ENCODE measurements around the gene FAAH. TPM values are rescaled to one million over a fixed set of nuclear protein-coding genes. Genes with fewer than 3 reads are reported as not detected.

The FAAH gene
- total and polyA plus RNA-seq, 12 donors, result 12.0 to 162 (median 38.8) TPM

- Histone ChIP-seq H3K27ac (no peak overlapping the region), H3K4me1 (replicated peaks in 1 of 2) (no peaks in the 10 kb centered on the region), H3K9me3 (replicated peaks in 1 of 3) (no peaks in the 10 kb centered on the region), H3K4me3 (no peak overlapping the region), H3K27me3 (peaks cover 2% of the 10 kb centered on the region), H3K36me3 (replicated peaks in 1 of 2) (no peaks in the 10 kb centered on the region)
- DNase-seq, result no peak
- WGBS, 4 donors, result 80 to 93% (median 83%) methylated on average over 4 to 5 of the region's 5 CpGs
- TF ChIP-seq CTCF (IDR thresholded peaks at IDR 0.05), result no peak
- intact Hi-C loops (cut with DNase I), result no loop called here
Measured at GRCh38 chr1:46456411-46456963, 62.4 kb downstream of the FAAH start.

GRCh38 chr1:46457178-46457577 is 63.1 kb downstream of the FAAH start:
- intact Hi-C loops (cut with DNase I), result no loop called here
- no peaks in the 10 kb centered on the region for H3K9me3 ChIP-seq (replicated peaks in 1 of 3)

DNA sequence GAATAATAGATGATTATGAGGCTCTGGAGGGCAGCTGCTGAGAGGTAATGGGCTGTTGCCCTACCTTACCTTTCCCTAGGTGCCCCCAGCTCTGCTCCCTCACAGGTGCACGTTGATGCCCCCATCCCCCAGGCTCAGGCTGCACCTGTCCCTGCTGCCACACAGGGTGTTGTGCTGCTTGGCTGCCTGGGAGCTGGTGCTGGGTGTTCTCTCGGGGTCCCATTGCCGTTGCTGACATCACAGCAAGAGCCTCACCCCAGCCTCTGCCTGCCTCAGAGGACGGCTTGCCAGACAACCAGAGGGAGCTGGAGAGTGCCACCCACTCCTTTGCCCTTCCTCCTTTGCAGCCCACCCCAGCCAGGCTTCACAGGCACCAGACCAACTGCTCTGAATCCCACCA is 64.1 kb downstream of the FAAH start:
- 63 to 79% (median 72%) methylated on average over 2 to 4 of the region's 4 CpGs; no CpG with 5 or more reads in 1 of the 4 donors for WGBS, 4 donors
- no peak for TF ChIP-seq CTCF (IDR thresholded peaks at IDR 0.05)
- no peak for TF ChIP-seq POLR2A (IDR thresholded peaks at IDR 0.05)

More at GRCh38 chr1:46457178-46457577, 63.1 kb downstream of the FAAH start:
- no peaks in the 10 kb centered on the region for H3K36me3 ChIP-seq (replicated peaks in 1 of 2)
- no peak overlapping the region for H3K27ac ChIP-seq
- 89 to 100% (median 93%) methylated on average over 3 to 6 of the region's 6 CpGs for WGBS, 4 donors
- H3K27me3 ChIP-seq, result no peaks in the 10 kb centered on the region
- no peak for DNase-seq
- no peak overlapping the region for H3K4me3 ChIP-seq
- no peak for TF ChIP-seq CTCF (IDR thresholded peaks at IDR 0.05)
- no peak for TF ChIP-seq POLR2A (IDR thresholded peaks at IDR 0.05)
- H3K4me1 ChIP-seq (replicated peaks in 1 of 2), result no peaks in the 10 kb centered on the region

DNA sequence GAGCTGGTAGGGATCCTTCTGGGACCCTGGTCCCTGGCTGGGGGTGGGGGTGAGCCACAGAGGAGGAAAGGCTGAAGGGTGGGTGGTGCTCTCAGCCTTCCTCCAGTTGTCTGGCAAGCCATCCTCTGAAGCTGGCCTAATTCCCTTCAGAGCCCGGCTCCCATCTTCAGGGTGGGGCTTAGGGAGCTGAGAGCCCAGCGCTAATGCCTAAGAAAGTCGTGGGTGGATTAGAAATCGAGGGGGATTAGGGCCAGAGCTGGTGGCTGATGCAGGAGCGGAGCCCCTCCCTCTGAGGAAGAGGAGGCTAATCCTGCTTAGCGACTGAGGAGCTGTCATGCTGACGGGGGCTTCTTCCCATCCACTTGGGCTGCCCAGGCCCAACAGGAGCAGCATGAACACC is 64.7 kb downstream of the FAAH start:
- Histone ChIP-seq H3K27ac (no peak overlapping the region), H3K4me1 (replicated peaks in 1 of 2) (no peaks in the 10 kb centered on the region), H3K27me3 (no peaks in the 10 kb centered on the region), H3K9me3 (replicated peaks in 1 of 3) (no peaks in the 10 kb centered on the region), H3K4me3 (no peak overlapping the region), H3K36me3 (replicated peaks in 1 of 2) (no peaks in the 10 kb centered on the region)
- DNase-seq, result no peak
- 75 to 85% (median 81%) methylated on average over 4 to 7 of the region's 7 CpGs for WGBS, 4 donors
- TF ChIP-seq POLR2A (IDR thresholded peaks at IDR 0.05) (no peak), CTCF (IDR thresholded peaks at IDR 0.05) (no peak)
- intact Hi-C loops (cut with DNase I), result no loop called here

More for the DNA sequence above, 64.1 kb downstream of the FAAH start:
- no peaks in the 10 kb centered on the region for H3K9me3 ChIP-seq (replicated peaks in 1 of 3)
- no peaks in the 10 kb centered on the region for H3K27me3 ChIP-seq
- intact Hi-C loops (cut with DNase I), result no loop called here
- H3K27ac ChIP-seq, result no peak overlapping the region
- H3K36me3 ChIP-seq (replicated peaks in 1 of 2), result no peaks in the 10 kb centered on the region
- no peak for DNase-seq
- H3K4me3 ChIP-seq, result no peak overlapping the region
- no peaks in the 10 kb centered on the region for H3K4me1 ChIP-seq (replicated peaks in 1 of 2)
